Subcutaneous adipose tissue (tissue), 4 donors: Measurements from ENCODE around the gene RNF151. TPM values are rescaled to one million over a fixed set of nuclear protein-coding genes. Genes with fewer than 3 reads are reported as not detected.

Experiments used
- CTCF ChIP-seq: fragments of 450-650 bp; IDR thresholded peaks from one replicate; pipeline ENCODE4 v1.5.1; 2016; ENCODE audit warnings: low read depth, mild to moderate bottlenecking, control low read depth, antibody characterized with exemption, moderate library complexity
- total RNA-seq, 4 donors: library from RNA; depleted of rRNA; stranded (reverse); fragments of >200 nt; gene quantifications; one replicate each; pipeline ENCODE4 v1.1.0, GENCODE V29; 2016

Gene RNF151
- total RNA-seq, 4 donors from 2014 or later: not detected

DNA sequence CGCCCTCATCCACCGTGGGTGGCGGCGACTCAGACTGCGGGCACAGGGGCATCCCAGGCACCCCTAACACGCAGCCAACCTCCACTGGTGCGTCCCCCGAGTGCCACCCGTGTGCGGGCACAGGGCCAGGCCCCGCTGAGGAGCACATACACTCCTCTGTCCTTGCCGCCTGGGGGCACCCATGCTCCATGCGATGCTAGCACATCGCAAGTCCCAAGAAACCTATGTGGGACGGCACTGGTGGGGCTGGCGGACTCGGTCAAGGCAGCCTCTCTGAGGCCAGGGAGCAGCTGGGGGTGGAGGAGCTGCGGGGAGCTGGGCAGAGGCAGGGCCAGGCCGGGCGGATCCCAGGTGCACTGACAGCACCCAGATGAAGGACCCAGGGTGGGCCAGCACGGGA, 39.0 kb downstream of the RNF151 start:
- no peak for TF ChIP-seq CTCF

GRCh38 chr16:2006317-2006716, 39.7 kb downstream of the RNF151 start:
- no peak for TF ChIP-seq CTCF

GRCh38 chr16:2007081-2007836, 40.6 kb downstream of the RNF151 start:
- no peak for TF ChIP-seq CTCF

DNA sequence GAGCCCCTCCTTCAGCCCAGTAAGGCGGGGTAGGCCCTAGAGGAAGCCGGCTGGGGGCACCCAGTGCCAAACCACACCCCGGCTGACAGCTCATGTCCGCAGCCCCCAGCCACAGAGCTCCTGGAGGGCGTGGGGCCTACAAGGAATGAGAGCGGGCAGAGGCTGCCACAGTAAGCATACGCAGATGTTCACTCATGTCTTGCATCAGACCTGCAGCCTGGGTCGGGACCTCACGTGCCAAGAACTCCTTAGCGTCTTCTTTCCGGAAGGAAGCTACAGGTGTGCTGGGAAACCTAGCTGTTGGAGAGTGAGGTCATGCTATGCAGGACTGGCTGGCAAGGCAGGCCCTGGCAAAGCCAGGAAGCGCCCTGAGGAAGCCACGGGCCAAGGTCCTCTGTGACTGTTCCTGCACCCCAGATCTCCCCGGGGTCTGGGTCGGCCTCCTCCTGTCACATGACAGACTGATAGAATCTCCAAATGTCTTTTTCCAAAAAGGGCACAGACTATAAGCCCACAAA, 41.4 kb downstream of the RNF151 start:
- TF ChIP-seq CTCF: no peak

DNA sequence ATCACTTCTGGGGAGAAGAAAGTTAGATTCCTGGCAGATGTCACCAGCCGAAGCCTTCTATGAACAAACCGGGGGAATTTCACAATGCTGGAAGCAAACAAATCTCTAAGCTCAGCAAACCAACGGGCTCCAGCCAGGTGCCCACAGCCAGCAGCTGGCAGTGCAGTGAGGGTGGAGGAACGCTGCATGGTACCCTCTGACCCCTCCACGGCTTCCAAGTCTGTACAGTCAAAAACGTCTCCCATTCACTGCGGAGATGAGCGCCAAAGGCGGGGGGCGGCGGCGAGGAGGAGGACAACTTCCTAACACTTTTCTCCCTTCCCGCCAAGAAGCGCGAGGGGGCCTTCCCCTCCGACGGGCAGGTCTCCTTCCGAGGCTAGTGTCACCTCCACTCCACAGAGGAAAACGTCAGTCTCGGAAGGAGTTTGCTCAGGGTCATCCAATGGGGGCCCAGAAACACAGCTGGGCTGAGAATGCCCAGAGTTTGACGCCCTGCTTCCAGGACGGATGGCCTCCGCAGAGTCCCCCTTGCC, 42.0 kb downstream of the RNF151 start:
- TF ChIP-seq CTCF: no peak

DNA sequence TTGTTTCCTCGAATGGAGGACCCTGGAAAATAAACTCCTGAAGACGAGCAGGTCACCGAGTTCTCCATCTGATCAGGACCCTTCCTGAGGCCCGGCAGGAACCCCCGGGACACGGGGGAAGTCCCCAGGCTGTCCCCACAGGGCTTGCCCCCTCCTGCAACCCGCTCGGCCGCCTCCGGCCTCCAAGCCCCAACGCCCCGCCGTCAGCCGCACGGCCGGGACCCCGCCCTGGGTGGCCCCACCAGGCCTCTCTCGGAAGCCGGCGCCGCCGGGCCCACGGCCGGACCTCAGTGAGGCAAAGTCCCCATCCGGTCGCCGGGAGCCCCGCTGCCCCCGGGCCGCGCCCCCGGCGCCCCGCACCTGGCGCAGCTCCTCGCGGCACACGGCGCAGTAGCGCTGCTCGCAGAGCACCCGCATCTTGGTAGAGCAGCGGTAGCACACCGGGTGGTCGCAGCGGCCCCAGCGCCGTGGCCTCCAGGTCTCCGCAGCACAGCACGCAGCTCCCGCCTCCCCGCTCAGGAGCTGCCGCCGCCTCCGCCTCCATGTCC, 42.6 kb downstream of the RNF151 start:
- TF ChIP-seq CTCF: no peak

DNA sequence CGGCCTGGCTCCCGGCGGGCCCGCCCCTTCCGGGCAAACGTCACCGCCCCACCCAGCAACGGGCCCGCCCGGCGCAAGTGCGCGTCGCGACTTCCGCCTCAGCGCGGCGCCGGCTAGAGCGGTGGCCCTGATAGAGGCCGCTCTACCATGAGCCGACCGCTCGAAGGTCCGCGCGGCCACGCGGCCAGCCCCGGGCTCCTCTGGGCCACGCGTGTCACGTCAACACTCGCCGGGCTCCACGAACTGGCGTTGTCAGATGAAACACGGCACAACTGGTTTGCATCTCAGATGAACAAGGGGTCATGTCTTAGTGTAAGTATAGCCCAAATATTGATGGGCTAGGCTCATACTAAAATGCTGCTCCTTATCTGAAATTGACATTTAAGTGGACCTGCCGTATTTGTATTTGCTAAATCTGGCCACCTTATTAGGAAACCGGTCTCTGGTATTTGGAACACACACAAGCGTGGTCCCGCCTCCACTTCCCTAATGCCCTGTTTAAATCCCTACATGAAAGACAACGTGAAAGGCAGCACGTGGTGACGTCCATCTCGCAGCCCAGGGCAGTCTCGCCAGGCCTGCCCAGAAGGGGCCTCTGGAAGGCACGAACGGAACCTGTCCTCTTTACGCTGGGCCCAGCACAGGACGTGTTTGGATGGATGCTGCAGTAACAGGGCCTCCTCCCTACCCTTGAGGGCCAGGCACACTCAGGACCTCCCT, 43.3 kb downstream of the RNF151 start, which contains the start of gene ZNF598:
TSS of gene ZNF598 (minus strand) at position 31 of the 720 bp plus-strand sequence.
- no peak for TF ChIP-seq CTCF
